Stimulated activated CD4-positive, alpha-beta T cell treated with anti-CD3 and anti-CD28 coated beads, Interleukin-4, amount 100 ng/mL, for 48 hours (primary cell): ENCODE results near the gene PPP2R2D.
"Not testable (repeated sequence)": the region's sequence is repeated elsewhere in the genome, so short reads cannot be mapped to it uniquely, and the experiment has no call there.

Source experiments
- DNase-seq, 2 donors: peaks; one replicate each; pipeline ENCODE4 v3.0.0-alpha.2; 2020; ENCODE audit warnings: low read depth in 2 of 2

Gene PPP2R2D

GRCh38 chr10:131974034-131974817 lies 73.4 kb downstream of the PPP2R2D start:
- DNase-seq, result no peak

- no peak for DNase-seq
Observed at GRCh38 chr10:131975003-131975402, 74.2 kb downstream of the PPP2R2D start.

GRCh38 chr10:131975796-131976195 lies 75.0 kb downstream of the PPP2R2D start:
- DNase-seq, result no peak

- DNase-seq, result no peak
Observed at GRCh38 chr10:131977323-131978096, 76.7 kb downstream of the PPP2R2D start.

- no peak for DNase-seq
Observed at GRCh38 chr10:131978366-131978765, 77.6 kb downstream of the PPP2R2D start.

GRCh38 chr10:131978851-131979250 lies 78.0 kb downstream of the PPP2R2D start:
- no peak for DNase-seq

GRCh38 chr10:131979336-131979735 lies 78.5 kb downstream of the PPP2R2D start:
- no peak for DNase-seq

GRCh38 chr10:131979821-131980270 lies 79.0 kb downstream of the PPP2R2D start:
- no peak for DNase-seq

- no peak for DNase-seq
Observed at GRCh38 chr10:131980321-131980720, 79.5 kb downstream of the PPP2R2D start.

GRCh38 chr10:131980761-131981428 lies 80.1 kb downstream of the PPP2R2D start:
- no peak for DNase-seq

GRCh38 chr10:131981429-131982184 lies 80.8 kb downstream of the PPP2R2D start, which contains the start of gene BNIP3:
BNIP3 (minus strand) TSS chr10:131981923; CDS start chr10:131981806, 117 bp downstream.
- DNase-seq, result peak; percentile 91 to 93

- DNase-seq, result no peak
Observed at GRCh38 chr10:131982185-131982756, 81.5 kb downstream of the PPP2R2D start.

GRCh38 chr10:131982796-131983195 lies 82.0 kb downstream of the PPP2R2D start:
- no peak for DNase-seq

GRCh38 chr10:131983780-131984179 lies 83.0 kb downstream of the PPP2R2D start:
- DNase-seq, result no peak

GRCh38 chr10:131986851-131987250 lies 86.0 kb downstream of the PPP2R2D start:
- DNase-seq, result not testable (repeated sequence)

GRCh38 chr10:131987301-131987700 lies 86.5 kb downstream of the PPP2R2D start:
- not testable (repeated sequence) for DNase-seq

- DNase-seq, result not testable (repeated sequence)
Observed at GRCh38 chr10:131987786-131988185, 87.0 kb downstream of the PPP2R2D start.

- DNase-seq, result no peak
Observed at GRCh38 chr10:131991726-131992125, 90.9 kb downstream of the PPP2R2D start.

GRCh38 chr10:131993275-131993674 lies 92.5 kb downstream of the PPP2R2D start:
- no peak for DNase-seq

- DNase-seq, result no peak
Observed at GRCh38 chr10:131994435-131994834, 93.6 kb downstream of the PPP2R2D start.
